ENCODE measurements around the gene DLST.

Gene DLST

GRCh38 chr14:74881431-74882102 is at the start of gene DLST:
DLST (plus strand) TSS chr14:74881916; CDS start chr14:74881954, 38 bp downstream.
- peak; percentile 67 to 74 for DNase-seq (ENCODE audit: extremely low read depth in 1 of 2, low read depth in 1 of 2)

GRCh38 chr14:74832849-74833248 is 48.9 kb upstream of the DLST start:
- no peak for DNase-seq (ENCODE audit: extremely low read depth in 1 of 2, low read depth in 1 of 2)

- no peak for DNase-seq (ENCODE audit: extremely low read depth in 1 of 2, low read depth in 1 of 2)
Observed at GRCh38 chr14:74834692-74835392, 46.9 kb upstream of the DLST start.

- DNase-seq (ENCODE audit: extremely low read depth in 1 of 2, low read depth in 1 of 2): no peak
Observed at GRCh38 chr14:74835645-74836250, 46.0 kb upstream of the DLST start.

GRCh38 chr14:74836251-74836960 is 45.3 kb upstream of the DLST start:
- no peak for DNase-seq (ENCODE audit: extremely low read depth in 1 of 2, low read depth in 1 of 2)

- no peak for DNase-seq (ENCODE audit: extremely low read depth in 1 of 2, low read depth in 1 of 2)
Observed at GRCh38 chr14:74838166-74838565, 43.5 kb upstream of the DLST start.

- DNase-seq (ENCODE audit: extremely low read depth in 1 of 2, low read depth in 1 of 2): peak in 1 of 2 donors; percentile 1
Observed at GRCh38 chr14:74840603-74841030, 41.1 kb upstream of the DLST start.

GRCh38 chr14:74841230-74842207 is 40.2 kb upstream of the DLST start:
- peak in 1 of 2 donors; percentile 5 for DNase-seq (ENCODE audit: extremely low read depth in 1 of 2, low read depth in 1 of 2)

GRCh38 chr14:74843653-74844052 is 38.1 kb upstream of the DLST start:
- DNase-seq (ENCODE audit: extremely low read depth in 1 of 2, low read depth in 1 of 2): no peak

- no peak for DNase-seq (ENCODE audit: extremely low read depth in 1 of 2, low read depth in 1 of 2)
Observed at GRCh38 chr14:74846168-74846567, 35.5 kb upstream of the DLST start.

- no peak for DNase-seq (ENCODE audit: extremely low read depth in 1 of 2, low read depth in 1 of 2)
Observed at GRCh38 chr14:74846968-74847665, 34.6 kb upstream of the DLST start.

GRCh38 chr14:74848768-74849167 is 32.9 kb upstream of the DLST start:
- DNase-seq (ENCODE audit: extremely low read depth in 1 of 2, low read depth in 1 of 2): no peak

- DNase-seq (ENCODE audit: extremely low read depth in 1 of 2, low read depth in 1 of 2): no peak
Observed at GRCh38 chr14:74852922-74853530, 28.7 kb upstream of the DLST start.

GRCh38 chr14:74853581-74853980 is 28.1 kb upstream of the DLST start:
- no peak for DNase-seq (ENCODE audit: extremely low read depth in 1 of 2, low read depth in 1 of 2)

GRCh38 chr14:74855021-74855420 is 26.7 kb upstream of the DLST start:
- no peak for DNase-seq (ENCODE audit: extremely low read depth in 1 of 2, low read depth in 1 of 2)

- no peak for DNase-seq (ENCODE audit: extremely low read depth in 1 of 2, low read depth in 1 of 2)
Observed at GRCh38 chr14:74855945-74856344, 25.8 kb upstream of the DLST start.

- no peak for DNase-seq (ENCODE audit: extremely low read depth in 1 of 2, low read depth in 1 of 2)
Observed at GRCh38 chr14:74856366-74856765, 25.4 kb upstream of the DLST start.

GRCh38 chr14:74858022-74858421 is 23.7 kb upstream of the DLST start:
- no peak for DNase-seq (ENCODE audit: extremely low read depth in 1 of 2, low read depth in 1 of 2)

Measured in stimulated activated CD8-positive, alpha-beta memory T cell treated with anti-CD3 and anti-CD28 coated beads, Interleukin-7, amount 100 ng/mL, for 48 hours (primary cell).